Measurements from ENCODE around the gene HAVCR2.

DNA sequence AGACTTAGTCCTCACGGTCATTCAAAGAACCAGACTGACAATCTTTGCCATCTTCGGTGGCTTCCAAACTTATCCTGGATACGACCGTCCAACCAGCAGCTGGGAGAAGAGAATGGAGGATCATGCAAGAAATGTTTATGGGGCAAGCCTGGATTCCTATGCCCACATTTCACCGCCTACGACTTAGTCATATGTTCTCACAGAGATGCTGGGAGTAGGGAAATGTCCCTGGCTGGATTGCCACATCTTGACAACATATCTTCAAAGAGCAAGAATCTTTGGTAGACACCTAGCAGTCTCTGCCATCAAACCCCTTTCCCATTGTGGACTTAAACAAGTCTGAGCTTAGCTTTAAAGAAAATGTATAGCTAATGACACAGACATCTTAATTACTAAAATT is 28.8 kb upstream of the HAVCR2 start:
- TF ChIP-seq POLR2A (IDR thresholded peaks at IDR 0.05; ENCODE audit: low read depth, low read length) (no peak), TAF1 (IDR thresholded peaks at IDR 0.05; ENCODE audit: low read depth, low read length) (no peak), POLR2AphosphoS5 (IDR thresholded peaks at IDR 0.05; ENCODE audit: low read depth, low read length) (no peak)

Data from GM12891 (cell line).